NT2/D1 (cell line): ENCODE measurements around the gene SIN3A.
A peak's percentile ranks its signal among the peaks of the same experiment; 100 is the strongest.

Source experiments
- DNase-seq: peaks from one replicate; pipeline ENCODE4 v3.0.0-alpha.2; 2011; ENCODE audit warnings: low read depth, low spot score
- H3K27me3 ChIP-seq: 2 replicates; pipeline ENCODE4 v1.6.0; 2011; ENCODE audit warnings: mild to moderate bottlenecking; ENCODE audit not compliant: insufficient read length, insufficient read depth
- H3K36me3 ChIP-seq: 2 replicates; pipeline ENCODE4 v1.6.1; 2011; ENCODE audit warnings: mild to moderate bottlenecking, low read length, mixed read lengths; ENCODE audit not compliant: insufficient read depth, insufficient read length
- H3K4me1 ChIP-seq: 2 replicates; pipeline ENCODE4 v1.5.1; 2011; ENCODE audit not compliant: insufficient read depth, insufficient read length
- H3K4me3 ChIP-seq: 2 replicates; pipeline ENCODE4 v1.5.1; 2011; ENCODE audit warnings: low read depth; ENCODE audit not compliant: insufficient read length
- H3K9ac ChIP-seq: 2 replicates; pipeline ENCODE4 v1.6.0; 2011; ENCODE audit warnings: low read depth; ENCODE audit not compliant: insufficient read length
- H3K9me3 ChIP-seq: 2 replicates; pipeline ENCODE4 v1.5.1; 2011; ENCODE audit warnings: mild to moderate bottlenecking, low read length; ENCODE audit not compliant: insufficient read depth
- SUZ12 ChIP-seq: IDR thresholded peaks from 2 replicates; pipeline ENCODE4 v1.6.1; 2011; ENCODE audit not compliant: insufficient read length, insufficient read depth; ENCODE audit errors: extremely low read depth
- YY1 ChIP-seq: IDR thresholded peaks from 2 replicates; pipeline ENCODE4 v1.6.1; 2011; ENCODE audit not compliant: insufficient read length, insufficient read depth
- ZNF274 ChIP-seq: IDR thresholded peaks from 2 replicates; pipeline ENCODE4 v1.6.1; 2011; ENCODE audit warnings: mild to moderate bottlenecking, low read depth, low read length

SIN3A gene

GRCh38 chr15:75357976-75358673, 93.4 kb downstream of the SIN3A start:
- Histone ChIP-seq H3K9me3 (no peaks in the 10 kb centered on the region), H3K4me3 (no peak overlapping the region), H3K36me3 (peaks cover 90% of the 10 kb centered on the region), H3K4me1 (peaks cover 8% of the 10 kb centered on the region), H3K27me3 (no peaks in the 10 kb centered on the region), H3K9ac (no peak overlapping the region)
- DNase-seq: no peak
- TF ChIP-seq SUZ12: no peak
- TF ChIP-seq ZNF274: no peak
- TF ChIP-seq YY1: no peak

- H3K9me3 ChIP-seq: no peaks in the 10 kb centered on the region
- peaks cover 82% of the 10 kb centered on the region for H3K36me3 ChIP-seq
- DNase-seq: no peak
- TF ChIP-seq ZNF274 (no peak), SUZ12 (no peak), YY1 (no peak)
- no peaks in the 10 kb centered on the region for H3K27me3 ChIP-seq
- no peak overlapping the region for H3K9ac ChIP-seq
- H3K4me3 ChIP-seq: no peak overlapping the region
- H3K4me1 ChIP-seq: peaks cover 2% of the 10 kb centered on the region
These were observed 95.0 kb downstream of the SIN3A start for GRCh38 chr15:75356517-75356916.

GRCh38 chr15:75356006-75356405, 95.5 kb downstream of the SIN3A start:
- H3K4me3 ChIP-seq: no peak overlapping the region
- peaks cover 2% of the 10 kb centered on the region for H3K4me1 ChIP-seq
- no peaks in the 10 kb centered on the region for H3K9me3 ChIP-seq
- H3K9ac ChIP-seq: no peak overlapping the region
- H3K36me3 ChIP-seq: peaks cover 77% of the 10 kb centered on the region
- no peak for TF ChIP-seq YY1
- no peak for TF ChIP-seq SUZ12
- TF ChIP-seq ZNF274: no peak
- DNase-seq: no peak
- no peaks in the 10 kb centered on the region for H3K27me3 ChIP-seq

- H3K9me3 ChIP-seq: no peaks in the 10 kb centered on the region
- no peak overlapping the region for H3K9ac ChIP-seq
- H3K4me1 ChIP-seq: peaks cover 2% of the 10 kb centered on the region
- DNase-seq: no peak
- TF ChIP-seq SUZ12 (no peak), ZNF274 (no peak)
- H3K36me3 ChIP-seq: peaks cover 71% of the 10 kb centered on the region
- H3K4me3 ChIP-seq: no peak overlapping the region
- H3K27me3 ChIP-seq: no peaks in the 10 kb centered on the region
These were observed 96.1 kb downstream of the SIN3A start for GRCh38 chr15:75355369-75355768.

- peak overlapping the region; percentile 10 for H3K9ac ChIP-seq
- H3K27me3 ChIP-seq: peaks cover 4% of the 10 kb centered on the region
- TF ChIP-seq SUZ12 (no peak), YY1 (no peak), ZNF274 (no peak)
- DNase-seq: no peak
- peaks cover 62% of the 10 kb centered on the region for H3K36me3 ChIP-seq
- peaks cover 2% of the 10 kb centered on the region for H3K4me1 ChIP-seq
- no peaks in the 10 kb centered on the region for H3K9me3 ChIP-seq
- H3K4me3 ChIP-seq: no peak overlapping the region
These were observed 97.0 kb downstream of the SIN3A start for GRCh38 chr15:75354454-75354853.

- Histone ChIP-seq H3K9ac (no peak overlapping the region), H3K27me3 (peaks cover 12% of the 10 kb centered on the region), H3K36me3 (peaks cover 55% of the 10 kb centered on the region), H3K4me3 (no peak overlapping the region), H3K9me3 (no peaks in the 10 kb centered on the region), H3K4me1 (peaks cover 7% of the 10 kb centered on the region)
- no peak for DNase-seq
- no peak for TF ChIP-seq SUZ12
- no peak for TF ChIP-seq YY1
These were observed 97.9 kb downstream of the SIN3A start for GRCh38 chr15:75353604-75354003.

- TF ChIP-seq YY1 (no peak), ZNF274 (no peak), SUZ12 (no peak)
- Histone ChIP-seq H3K9ac (no peak overlapping the region), H3K4me3 (no peak overlapping the region), H3K27me3 (peaks cover 24% of the 10 kb centered on the region), H3K36me3 (peaks cover 47% of the 10 kb centered on the region), H3K9me3 (no peaks in the 10 kb centered on the region), H3K4me1 (peaks cover 11% of the 10 kb centered on the region)
- no peak for DNase-seq
These were observed 99.1 kb downstream of the SIN3A start for GRCh38 chr15:75352186-75353080.
